ENCODE measurements around the gene FANCE. TPM values are rescaled to one million over a fixed set of nuclear protein-coding genes. Genes with fewer than 3 reads are reported as not detected.

Gene FANCE
- polyA plus RNA-seq, 3 donors = 1.8 to 3.0 (median 2.9) TPM

- H3K4me1 ChIP-seq (ENCODE audit: control insufficient read depth in 1 of 2, insufficient read depth in 2 of 2, low read length in 2 of 2) = peaks cover 11 to 12% of the 10 kb centered on the region in 2 donors
- H3K27me3 Mint-ChIP-seq (ENCODE audit: low read depth in 3 of 3) = peaks cover 19 to 31% (median 21%) of the 10 kb centered on the region in 3 donors
- H3K36me3 Mint-ChIP-seq = no peaks in the 10 kb centered on the region
These were observed 34.1 kb downstream of the FANCE start for GRCh38 chr6:35486005-35486925.

More at GRCh38 chr6:35486005-35486925, 34.1 kb downstream of the FANCE start:
- H3K27ac ChIP-seq (ENCODE audit: low read depth in 1 of 2, low read length in 2 of 2) = no peak overlapping the region
- Mint-ChIP-seq H3K9me3 (peaks cover 0 to 2% (median 0%) of the 10 kb centered on the region in 7 donors), H3K4me1 (peaks cover 16% of the 10 kb centered on the region), H3K4me3 (no peak overlapping the region), H3K27ac (no peak overlapping the region)
- TF ChIP-seq CTCF (IDR thresholded peaks at IDR 0.05) = no peak
- DNase-seq = no peak
- H3K9ac ChIP-seq (ENCODE audit: insufficient read depth, low read length, poor library complexity, severe bottlenecking) = no peak overlapping the region
- H3K9me3 ChIP-seq (replicated peaks in 1 of 2; ENCODE audit: control insufficient read depth in 1 of 2, insufficient read depth in 1 of 2, low read length in 2 of 2) = no peaks in the 10 kb centered on the region
- H2AFZ ChIP-seq (ENCODE audit: insufficient read depth, low read depth, low read length, poor library complexity, severe bottlenecking) = no peak overlapping the region
- H3K27me3 ChIP-seq (ENCODE audit: control insufficient read depth in 2 of 2, insufficient read depth in 2 of 2, low read length in 2 of 2) = peaks cover 0 to 17% of the 10 kb centered on the region in 2 donors
- H3K79me2 ChIP-seq (ENCODE audit: insufficient read depth, low read length) = no peaks in the 10 kb centered on the region
- no peak overlapping the region for H3K4me3 ChIP-seq (replicated peaks in 1 of 3; ENCODE audit: low read depth in 2 of 3, low read length in 3 of 3)
- H3K36me3 ChIP-seq (replicated peaks in 1 of 2; ENCODE audit: control insufficient read depth in 1 of 2, insufficient read depth in 2 of 2, low read length in 2 of 2) = no peaks in the 10 kb centered on the region
- no peak overlapping the region for H3K4me2 ChIP-seq (replicated peaks; ENCODE audit: extremely low read depth, low read length, poor library complexity, severe bottlenecking)
- intact Hi-C loops (cut with micrococcal nuclease) = no loop called here
- 93% methylated on average over 54 of the region's 61 CpGs for WGBS (ENCODE audit: insufficient coverage)
- H4K20me1 ChIP-seq (ENCODE audit: insufficient read depth, low read length) = no peaks in the 10 kb centered on the region

Measured in CD14-positive monocyte (primary cell).